C4-2B (cell line): ENCODE data around the gene DNAAF5.

ENCODE experiments used
- CTCF ChIP-seq: fragments of 450-650 bp; conservative IDR thresholded peaks from 2 replicates; pipeline ENCODE4 v1.5.1; 2017; ENCODE audit warnings: mild to moderate bottlenecking
- ZFX ChIP-seq: fragments of 450-650 bp; IDR thresholded peaks from 2 replicates; pipeline ENCODE4 v1.6.1; 2017

- no peak for TF ChIP-seq CTCF
- TF ChIP-seq ZFX: no peak
These were observed 23.8 kb downstream of the DNAAF5 start for GRCh38 chr7:750111-750905.
